HG03045 (cell line): ENCODE measurements around the gene UBE2E3.
"Not testable (repeated sequence)": the region's sequence is repeated elsewhere in the genome, so short reads cannot be mapped to it uniquely, and the experiment has no call there.

ENCODE experiments used
- ATAC-seq: cut with Tn5 transposase; IDR thresholded peaks from one replicate; pipeline ENCODE4 v1.9.1; 2021; ENCODE audit warnings: mild to moderate bottlenecking, moderate library complexity; ENCODE audit not compliant: unreplicated experiment

Gene UBE2E3

DNA sequence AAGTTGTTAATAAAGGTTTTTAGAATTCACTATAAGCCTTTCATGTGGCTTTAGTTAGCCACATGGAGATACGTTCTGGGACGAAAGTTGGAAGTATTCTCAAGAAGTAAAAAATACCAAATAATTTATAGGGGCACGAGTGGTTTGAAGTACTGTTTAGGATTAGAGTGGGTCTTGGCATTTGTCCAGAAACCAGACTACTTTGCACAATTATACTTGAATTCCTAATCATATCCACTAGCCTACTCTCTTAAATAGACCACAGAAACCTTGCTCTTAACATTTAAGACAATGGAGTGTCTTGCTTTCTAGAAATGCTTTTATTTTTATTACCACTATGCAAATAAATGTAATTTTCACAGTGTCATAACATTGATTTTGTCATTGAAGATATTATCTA is 44.6 kb downstream of the UBE2E3 start:
- no peak for ATAC-seq

DNA sequence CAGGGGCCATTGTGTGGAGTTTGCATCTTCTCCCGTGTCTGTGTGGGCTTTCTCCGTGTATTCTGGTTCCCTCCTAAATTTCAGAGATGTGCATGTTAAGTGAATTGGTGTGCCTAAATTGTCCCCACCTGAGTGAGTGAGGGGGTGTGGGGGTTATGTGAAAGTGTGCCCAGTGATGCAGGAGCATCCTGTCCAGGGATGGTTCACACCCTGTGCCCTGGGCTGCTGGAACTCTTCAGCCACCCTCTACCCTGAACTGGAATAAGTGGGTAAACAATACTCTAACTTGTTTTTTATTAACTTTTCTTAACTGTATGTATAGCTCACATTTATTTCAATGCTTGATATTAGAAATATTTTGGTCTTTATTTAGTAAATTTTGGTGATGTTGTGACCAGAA is 56.0 kb downstream of the UBE2E3 start:
- ATAC-seq: peak; percentile 28

DNA sequence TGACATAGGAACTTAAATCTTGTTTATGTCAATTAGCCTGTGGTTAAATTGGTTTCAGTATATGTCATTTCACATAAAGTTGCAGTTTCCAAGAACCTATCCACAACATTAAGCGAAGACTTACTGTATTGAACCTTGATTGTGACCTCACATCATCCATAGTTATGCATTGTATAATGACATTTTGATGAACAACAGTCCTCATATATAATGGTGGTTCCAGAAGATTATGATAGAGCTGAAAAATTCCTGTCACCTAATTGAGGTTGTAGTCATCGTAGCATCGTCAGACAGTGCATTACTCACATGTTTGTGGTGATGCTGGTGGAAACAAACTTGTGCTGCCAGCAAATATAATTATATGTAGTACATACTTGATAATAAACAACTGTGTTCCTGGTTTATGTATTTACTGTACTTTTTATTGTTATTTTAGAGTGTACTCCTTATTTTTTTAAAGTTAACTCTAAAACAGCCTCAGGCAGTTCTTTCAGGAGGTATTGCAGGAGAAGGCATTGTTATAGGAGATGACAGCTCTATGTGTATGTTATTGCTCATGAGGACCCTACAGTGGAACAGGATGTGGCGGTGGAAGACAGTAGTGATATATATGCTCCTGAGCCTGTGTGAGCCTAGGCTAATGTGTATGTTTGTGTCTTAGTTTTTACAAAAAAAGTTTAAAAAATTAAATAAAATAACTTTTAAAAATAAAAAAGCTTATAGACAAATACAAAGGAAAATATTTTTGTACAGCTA is 56.6 kb downstream of the UBE2E3 start:
- peak; percentile 58 for ATAC-seq

DNA sequence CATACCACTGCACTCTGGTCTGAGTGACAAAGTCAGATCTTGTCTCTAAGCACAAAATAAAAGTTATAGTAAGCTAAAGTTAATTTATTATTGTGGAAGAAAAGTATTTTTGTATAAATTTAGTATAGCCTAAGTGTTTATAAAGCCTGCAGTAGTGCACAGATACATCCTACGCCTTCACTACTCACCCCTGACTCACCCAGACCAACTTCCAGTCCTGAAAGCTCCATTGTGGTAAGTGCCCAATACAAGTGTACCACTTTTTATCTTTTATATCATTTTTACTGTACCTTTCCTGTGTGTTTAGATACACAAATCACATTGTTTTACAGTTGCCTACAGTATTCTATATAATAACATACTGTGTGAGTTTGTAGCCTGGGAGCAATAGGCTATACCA is 57.5 kb downstream of the UBE2E3 start:
- ATAC-seq: no peak

DNA sequence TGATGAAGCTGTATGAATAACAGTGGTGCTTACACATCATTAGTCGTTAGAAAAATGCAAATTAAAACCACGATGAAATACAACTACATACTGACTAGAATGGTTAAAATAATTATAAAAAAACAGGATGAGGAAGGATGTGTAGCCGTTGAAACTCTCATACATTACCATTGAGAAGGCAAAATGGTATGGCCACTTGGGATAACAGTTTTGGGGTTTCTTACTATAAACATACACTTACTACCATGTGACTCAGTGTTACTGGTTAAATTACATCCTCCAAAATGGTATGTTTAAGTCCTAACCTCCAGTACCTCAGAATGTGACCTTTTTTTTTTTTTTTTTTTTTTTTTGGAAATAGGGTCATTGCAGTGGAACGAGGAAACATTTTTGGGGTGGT is 58.4 kb downstream of the UBE2E3 start:
- ATAC-seq: no peak

DNA sequence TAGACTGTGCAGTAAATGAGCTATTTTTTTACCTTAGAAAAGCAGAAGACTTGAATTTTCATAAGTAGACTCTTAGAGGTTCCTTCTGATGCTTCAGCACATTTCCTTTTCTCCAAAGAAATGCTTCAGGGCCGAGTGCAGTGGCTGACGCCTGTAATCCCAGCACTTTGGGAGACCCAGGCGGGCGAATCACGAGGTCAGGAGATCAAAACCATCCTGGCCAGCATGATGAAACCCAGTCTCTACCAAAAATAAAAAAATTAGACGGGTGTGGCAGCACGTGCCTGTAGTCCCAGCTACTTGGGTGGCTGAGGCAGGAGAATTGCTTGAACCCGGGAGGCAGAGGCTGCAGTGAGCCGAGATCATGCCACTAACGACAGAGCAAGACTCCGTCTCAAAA is 60.4 kb downstream of the UBE2E3 start:
- not testable (repeated sequence) for ATAC-seq

DNA sequence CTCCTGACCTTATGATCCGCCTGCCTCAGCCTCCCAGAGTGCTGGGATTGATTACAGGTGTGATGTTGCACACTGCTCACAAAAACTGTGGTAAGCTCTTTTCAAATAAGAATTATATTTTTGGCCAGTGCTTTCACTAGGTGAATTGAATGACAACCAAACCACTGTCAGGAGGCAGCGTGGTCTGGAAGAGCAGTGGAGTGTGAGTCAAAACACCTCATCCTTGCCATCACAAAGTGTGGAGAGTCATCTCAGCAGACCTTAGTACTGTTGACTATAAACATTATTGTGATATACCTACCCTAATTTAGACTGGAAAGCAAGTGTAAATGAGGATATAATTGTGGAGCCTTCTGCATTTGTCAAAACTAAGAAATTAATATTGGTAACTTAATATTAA is 61.3 kb downstream of the UBE2E3 start:
- ATAC-seq: no peak

DNA sequence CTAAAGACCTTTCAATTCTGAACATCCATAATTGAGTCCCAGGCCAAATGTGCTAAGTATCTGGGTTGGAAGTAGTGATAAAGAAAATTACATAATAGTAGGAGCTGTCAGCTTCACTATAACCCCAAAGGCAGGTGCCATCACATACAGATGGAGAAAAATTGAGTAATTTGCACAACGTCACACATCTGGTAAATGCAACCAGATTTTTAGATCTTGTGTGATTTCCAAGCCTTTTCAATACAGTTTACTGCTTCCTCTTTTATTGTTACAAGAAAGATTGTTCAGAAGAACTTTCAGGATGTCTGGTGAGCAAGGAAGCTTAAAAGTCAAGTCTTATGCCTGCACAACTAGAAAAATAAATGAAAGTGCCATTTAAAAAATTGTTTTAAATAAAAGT is 62.3 kb downstream of the UBE2E3 start:
- no peak for ATAC-seq

DNA sequence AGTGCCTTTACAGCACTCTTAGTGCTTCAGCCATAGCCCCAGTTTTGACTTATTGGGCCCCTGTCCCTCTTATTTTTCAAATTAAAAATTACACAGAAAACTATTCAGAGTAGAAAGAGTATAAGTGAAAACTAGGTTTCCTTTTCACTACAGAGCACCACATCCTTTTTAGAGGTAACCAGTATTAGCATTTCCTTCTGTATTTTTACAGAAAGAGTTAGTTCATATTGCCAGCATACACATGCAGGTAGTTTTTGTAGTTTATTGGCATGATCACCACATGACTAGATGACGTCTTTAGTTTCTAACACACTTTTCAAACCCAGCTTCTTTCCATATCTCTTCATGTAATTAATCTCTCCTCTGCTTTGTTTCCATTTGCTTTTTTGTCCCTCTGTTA is 66.4 kb downstream of the UBE2E3 start:
- ATAC-seq: no peak

DNA sequence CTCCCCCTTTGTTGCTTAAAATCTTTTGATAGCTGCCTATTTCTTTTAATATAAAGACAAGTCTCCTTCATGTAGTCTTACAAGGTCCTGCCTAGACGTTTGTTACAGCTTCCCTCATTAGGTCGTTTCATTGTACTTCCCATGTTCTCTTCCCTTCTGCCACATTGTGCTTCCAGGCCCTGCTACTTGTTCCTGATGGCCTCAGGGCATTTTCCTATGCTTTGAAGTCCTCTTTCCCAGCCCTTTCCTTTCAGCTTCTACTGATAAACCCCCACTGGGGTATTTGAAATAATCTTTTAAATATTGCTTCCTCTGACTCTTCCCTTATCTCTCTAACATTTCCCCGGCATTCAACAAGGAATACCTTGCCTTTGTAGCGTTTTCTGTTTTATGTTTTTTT is 67.4 kb downstream of the UBE2E3 start:
- ATAC-seq: no peak

DNA sequence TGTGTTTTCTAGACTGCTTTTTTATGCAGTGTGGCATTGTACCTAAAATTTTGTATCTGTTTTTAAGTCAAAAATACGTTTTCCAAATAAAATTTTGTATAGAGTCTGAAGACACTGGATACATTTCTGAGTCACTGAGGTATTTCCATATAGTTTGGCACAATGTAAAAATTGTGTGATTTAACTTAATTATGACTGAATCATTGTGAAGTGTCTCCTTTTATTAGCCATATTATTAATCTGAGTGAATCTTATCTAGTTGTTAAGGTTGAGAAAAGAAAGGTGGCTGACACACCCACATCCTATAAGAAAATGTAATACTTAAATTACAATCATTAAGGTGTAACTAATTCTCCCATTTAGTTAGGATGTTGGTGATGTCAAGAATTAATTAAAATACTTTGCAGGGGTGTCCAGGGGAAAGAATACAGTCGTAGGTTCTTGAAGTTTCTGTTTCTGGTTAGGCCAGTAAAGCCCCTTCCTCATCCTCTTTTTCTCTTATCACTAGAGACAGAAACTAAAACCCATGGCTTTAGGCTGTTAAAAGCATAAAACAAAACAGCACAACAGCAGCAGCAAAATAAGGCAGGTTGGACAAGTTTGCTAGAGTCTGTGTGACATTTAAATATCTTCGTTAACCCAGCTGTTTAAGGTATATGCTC is 71.6 kb downstream of the UBE2E3 start:
- peak; percentile 28 for ATAC-seq

DNA sequence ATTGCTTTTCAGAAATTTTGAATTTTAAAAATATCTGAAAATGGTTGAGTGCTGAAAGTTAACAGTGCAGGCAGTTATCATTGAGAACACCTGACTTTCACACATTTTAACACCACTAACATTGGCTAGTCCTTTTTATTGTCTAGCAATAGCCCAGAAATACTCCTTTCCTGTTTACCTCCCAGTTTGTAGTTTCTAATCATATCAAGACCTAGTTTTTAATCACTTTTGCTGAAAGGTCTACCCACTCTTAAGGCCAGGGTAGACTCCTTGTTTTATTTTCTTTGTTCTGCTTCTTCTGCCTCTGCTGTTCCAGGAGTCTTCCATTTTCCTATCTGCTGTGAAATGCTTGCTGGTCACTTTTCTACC is 72.1 kb downstream of the UBE2E3 start:
- ATAC-seq: peak; percentile 46

DNA sequence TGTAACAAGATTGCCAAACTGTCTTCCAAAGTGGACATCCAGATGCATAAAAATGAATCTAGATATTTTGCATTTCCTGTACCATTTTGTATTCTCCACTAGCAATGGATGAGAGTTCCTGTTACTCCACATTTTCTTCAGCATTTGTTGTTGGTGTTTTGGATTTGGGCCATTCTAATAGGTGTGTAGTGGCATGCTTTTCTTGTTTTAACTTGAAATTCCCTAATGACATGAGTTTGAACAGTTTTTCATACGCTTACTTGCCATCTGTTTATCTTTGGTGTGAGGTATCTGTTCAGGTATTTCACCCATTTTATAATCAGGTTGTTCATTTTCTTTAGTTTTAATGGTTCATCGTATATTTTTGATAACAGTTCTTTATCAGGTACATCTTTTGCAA is 73.9 kb downstream of the UBE2E3 start:
- no peak for ATAC-seq

DNA sequence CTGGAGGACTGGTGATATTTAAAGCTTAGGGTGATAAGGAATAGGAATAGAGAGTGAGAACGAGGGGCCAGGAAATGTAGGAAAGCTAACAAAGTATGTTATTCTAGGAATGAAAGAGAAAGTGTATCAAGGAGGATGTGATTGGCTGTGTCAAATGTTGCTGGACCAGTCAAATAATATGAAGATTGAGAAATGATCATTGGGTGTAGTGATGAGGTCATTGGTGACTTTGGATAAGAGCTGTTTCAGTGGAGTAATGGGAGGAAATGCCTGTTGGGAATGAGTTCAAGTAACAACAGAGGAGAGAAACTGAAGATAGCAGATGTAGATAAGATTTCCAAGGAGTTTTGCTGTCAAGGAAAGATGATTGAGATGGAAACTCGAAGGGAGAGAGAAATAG is 74.4 kb downstream of the UBE2E3 start:
- no peak for ATAC-seq

DNA sequence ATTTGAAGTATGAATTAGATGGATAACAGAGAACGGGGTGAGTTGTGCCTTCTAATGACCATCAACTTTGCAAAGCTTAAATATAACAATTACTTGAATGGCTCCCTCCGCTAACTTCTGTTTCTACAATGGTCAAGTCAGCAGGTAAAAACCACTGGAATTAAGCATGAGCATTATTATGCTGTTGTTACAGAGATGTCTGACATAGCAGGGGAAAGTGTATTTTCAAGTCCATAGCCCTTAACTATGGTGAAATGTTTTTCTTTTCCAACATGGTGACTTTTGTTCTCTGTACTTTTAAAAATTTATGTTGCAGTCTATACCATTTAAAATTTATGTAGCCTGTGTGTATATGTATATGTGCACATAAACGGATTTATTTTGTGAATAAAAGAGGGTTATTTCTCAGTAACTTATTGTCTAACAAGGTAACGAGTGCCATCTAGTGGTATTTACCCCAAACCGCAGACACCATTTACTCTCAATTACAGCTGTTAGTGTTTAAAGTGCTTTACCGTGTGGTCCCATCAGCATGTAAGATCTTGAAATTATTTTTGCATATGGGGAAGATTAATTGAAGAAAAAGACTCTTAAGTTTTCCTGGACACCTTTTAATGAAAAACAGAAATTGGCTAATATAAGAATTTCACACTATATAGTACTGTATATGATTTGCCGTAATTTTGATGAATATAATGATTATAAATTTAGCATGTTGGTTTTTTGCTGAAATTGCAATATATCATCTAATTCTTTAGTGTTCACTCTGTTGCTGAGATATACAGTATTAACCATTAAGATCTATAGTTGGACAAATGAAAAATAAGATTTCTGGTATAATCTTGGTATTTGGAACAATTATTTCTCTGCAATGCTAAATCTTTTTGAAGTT is 78.2 kb downstream of the UBE2E3 start:
- ATAC-seq: no peak

DNA sequence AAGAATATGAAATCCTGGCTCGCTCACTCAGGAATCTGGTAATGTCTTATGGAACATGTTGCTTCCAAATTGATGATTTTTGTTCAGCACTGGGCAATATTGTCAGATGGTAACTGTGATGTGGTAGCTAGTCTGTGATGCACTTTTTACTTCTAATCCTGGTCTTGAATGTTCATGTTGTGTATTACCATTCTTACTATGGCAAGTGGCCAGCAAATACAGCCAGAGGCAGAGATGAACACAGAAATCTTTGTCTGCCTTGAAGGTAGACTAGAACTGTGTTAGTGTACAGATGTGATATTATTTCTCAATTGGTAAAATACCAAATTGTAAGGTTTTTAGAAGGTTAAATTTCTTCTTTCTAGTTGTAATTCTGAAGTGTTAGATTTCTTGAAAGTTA is 83.3 kb downstream of the UBE2E3 start:
- ATAC-seq: no peak

DNA sequence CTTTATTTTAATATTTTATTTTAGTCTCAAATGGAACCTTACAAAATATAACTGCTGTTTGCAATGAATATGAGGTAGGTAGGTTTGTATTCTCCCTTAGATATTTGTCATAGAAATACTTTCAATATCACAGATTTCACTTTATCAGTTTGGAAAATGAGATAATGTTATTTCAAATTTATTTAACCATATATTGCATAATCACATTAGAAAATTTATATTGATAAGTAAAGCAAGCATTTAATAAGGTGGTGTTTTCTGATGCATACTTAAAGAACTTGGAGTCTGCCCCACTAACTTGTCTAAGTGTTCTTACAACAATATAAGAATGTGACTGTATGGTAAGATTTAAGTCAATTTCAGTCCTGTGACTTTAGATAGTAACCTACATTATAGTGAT is 85.1 kb downstream of the UBE2E3 start:
- no peak for ATAC-seq

DNA sequence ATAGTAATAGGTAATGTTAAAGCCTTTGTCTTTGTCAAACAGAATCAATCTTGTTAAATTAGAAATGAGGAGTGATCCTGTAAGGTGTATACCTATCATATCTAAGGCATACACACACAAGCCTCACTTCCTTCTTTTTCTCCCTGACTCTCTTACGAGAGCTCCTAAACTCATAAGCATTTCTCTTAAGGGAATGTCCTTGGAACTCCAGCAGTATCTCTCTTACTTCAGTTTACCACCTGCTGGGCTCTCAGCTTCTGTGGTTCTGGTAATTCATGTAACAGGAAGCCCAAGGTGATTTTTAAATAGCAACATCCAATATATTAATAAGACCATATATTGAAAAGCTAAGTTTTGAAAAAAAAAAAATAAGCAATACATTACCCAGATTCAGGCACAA is 85.9 kb downstream of the UBE2E3 start:
- no peak for ATAC-seq

DNA sequence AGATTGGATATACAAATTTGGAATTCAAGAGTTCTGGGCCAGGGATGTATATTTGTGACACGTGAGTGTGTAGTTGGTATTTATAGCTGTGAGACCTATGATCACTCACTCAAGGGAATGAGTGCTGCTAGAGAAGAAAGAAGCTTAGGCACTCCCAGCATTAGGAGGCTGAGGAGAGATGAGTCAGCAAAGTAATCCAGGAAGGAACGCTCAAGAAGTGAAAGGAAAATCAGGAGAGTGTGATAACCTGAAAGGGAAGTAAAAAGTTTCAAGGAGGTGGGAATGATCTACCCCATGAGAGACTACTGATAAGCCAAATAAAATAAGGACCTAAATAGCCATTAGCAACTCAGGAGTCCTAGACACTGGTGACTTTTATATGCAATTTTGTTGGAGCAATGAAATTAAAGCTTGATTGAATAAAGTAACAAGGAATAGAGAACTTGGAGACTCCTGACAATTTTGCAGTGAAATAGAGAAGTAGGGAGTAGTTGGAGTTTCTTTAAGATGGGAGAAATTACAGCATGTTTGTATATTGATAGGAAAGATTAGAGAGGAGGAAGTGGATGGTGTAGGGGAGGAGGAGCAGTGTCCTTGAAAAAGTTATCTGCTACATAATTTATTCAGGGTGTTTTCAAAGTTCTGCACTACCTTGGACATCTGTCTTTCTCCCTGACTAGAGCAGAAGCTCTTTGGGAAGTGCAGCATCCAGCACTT is 89.9 kb downstream of the UBE2E3 start:
- ATAC-seq: no peak

DNA sequence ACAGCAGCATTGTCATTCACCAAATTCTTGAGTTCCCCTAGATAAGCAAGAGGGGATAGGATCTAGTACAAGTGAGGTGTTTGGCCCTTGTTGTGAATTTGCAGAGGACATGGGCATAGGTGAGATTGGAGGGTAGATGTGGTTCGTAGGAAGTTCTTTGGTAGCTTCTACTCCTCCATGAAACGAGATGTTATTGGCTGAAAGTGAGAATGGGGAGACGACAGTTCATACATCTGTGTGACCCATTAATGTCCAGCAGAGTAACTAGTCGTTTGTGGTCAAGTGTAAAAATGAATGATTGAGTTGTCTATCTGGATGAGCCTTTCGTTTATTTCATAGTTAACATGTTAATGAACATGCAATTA is 90.4 kb downstream of the UBE2E3 start:
- ATAC-seq: no peak

DNA sequence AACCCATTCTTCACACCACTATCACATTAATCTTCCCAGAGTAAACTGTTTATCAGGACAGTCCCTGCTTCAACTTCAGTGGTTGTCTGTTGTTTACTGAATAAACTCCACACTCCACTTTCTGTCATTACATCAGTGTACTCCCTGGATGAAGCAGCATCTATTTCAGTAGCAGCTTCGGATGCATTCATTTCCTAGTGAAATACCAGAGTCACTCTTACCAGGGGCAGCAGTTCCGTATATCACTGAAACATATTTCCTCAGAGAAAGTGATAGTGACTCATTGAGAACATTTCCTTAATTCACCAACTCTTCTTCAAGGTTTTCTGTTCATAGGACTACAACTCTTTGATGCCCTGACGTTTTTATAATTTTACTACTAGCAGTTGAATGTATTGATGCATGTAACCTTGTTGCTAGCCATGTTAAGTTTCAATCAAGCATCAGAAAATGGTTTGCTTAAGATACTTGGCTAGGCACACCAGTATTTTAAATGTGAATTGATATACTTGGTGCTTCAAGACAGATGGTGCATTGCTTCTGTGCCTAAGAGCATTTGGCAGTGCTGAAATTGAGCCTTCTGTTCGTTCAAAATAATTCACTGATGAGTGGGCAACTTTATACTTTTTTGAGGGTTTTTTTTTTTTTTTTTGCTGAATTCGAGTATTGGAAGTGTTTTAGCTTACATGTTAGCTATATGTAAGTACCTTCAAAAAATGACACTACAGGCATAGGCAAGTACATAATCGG is 92.3 kb downstream of the UBE2E3 start:
- ATAC-seq: no peak
